Activated naive CD4-positive, alpha-beta T cell treated with anti-CD3 and anti-CD28 coated beads for 36 hours (primary cell): ENCODE results near the gene SLC2A11. TPM values are rescaled to one million over a fixed set of nuclear protein-coding genes. Genes with fewer than 3 reads are reported as not detected.
A peak's percentile ranks its signal among the peaks of the same experiment; 100 is the strongest.

Experiments
- CTCF ChIA-PET: fragments of 350-600 bp; sonication (Branson Sonifier 250); formaldehyde crosslinking; loops from one replicate; lab custom pipeline; 2021; ENCODE audit warnings: antibody characterized with exemption; lab: Charles Lee
- DNase-seq: peaks from one replicate; pipeline ENCODE4 v3.0.0-alpha.2; 2020
- H3K27ac Mint-ChIP-seq: one replicate; pipeline ENCODE4 v1.8.0; 2021; ENCODE audit warnings: mild to moderate bottlenecking, mixed read lengths
- H3K27me3 Mint-ChIP-seq: one replicate; pipeline ENCODE4 v1.8.0; 2021; ENCODE audit warnings: low read depth, mixed read lengths
- H3K36me3 Mint-ChIP-seq: one replicate; pipeline ENCODE4 v1.8.0; 2021; ENCODE audit warnings: low read depth, mixed read lengths
- H3K4me1 Mint-ChIP-seq: one replicate; pipeline ENCODE4 v1.8.0; 2021; ENCODE audit warnings: low read depth, mixed read lengths
- H3K4me3 Mint-ChIP-seq: one replicate; pipeline ENCODE4 v1.8.0; 2021; ENCODE audit warnings: mild to moderate bottlenecking, moderate library complexity, mixed read lengths
- H3K9me3 Mint-ChIP-seq: one replicate; pipeline ENCODE4 v1.8.0; 2021; ENCODE audit warnings: mixed read lengths
- intact Hi-C: fragments of 100-400 bp; cut with micrococcal nuclease; formaldehyde crosslinking; loops from one replicate; pipeline ENCODE4 v1.15.1; 2023
- total RNA-seq, 2 experiments: library from RNA; stranded (reverse); gene quantifications; one replicate each; pipeline ENCODE4 v1.2.3, GENCODE V29; 2021

The SLC2A11 gene, protein sequence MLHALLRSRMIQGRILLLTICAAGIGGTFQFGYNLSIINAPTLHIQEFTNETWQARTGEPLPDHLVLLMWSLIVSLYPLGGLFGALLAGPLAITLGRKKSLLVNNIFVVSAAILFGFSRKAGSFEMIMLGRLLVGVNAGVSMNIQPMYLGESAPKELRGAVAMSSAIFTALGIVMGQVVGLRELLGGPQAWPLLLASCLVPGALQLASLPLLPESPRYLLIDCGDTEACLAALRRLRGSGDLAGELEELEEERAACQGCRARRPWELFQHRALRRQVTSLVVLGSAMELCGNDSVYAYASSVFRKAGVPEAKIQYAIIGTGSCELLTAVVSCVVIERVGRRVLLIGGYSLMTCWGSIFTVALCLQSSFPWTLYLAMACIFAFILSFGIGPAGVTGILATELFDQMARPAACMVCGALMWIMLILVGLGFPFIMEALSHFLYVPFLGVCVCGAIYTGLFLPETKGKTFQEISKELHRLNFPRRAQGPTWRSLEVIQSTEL
- total RNA-seq: 1 to 10 TPM; 6.1 to 7.5 TPM

DNA sequence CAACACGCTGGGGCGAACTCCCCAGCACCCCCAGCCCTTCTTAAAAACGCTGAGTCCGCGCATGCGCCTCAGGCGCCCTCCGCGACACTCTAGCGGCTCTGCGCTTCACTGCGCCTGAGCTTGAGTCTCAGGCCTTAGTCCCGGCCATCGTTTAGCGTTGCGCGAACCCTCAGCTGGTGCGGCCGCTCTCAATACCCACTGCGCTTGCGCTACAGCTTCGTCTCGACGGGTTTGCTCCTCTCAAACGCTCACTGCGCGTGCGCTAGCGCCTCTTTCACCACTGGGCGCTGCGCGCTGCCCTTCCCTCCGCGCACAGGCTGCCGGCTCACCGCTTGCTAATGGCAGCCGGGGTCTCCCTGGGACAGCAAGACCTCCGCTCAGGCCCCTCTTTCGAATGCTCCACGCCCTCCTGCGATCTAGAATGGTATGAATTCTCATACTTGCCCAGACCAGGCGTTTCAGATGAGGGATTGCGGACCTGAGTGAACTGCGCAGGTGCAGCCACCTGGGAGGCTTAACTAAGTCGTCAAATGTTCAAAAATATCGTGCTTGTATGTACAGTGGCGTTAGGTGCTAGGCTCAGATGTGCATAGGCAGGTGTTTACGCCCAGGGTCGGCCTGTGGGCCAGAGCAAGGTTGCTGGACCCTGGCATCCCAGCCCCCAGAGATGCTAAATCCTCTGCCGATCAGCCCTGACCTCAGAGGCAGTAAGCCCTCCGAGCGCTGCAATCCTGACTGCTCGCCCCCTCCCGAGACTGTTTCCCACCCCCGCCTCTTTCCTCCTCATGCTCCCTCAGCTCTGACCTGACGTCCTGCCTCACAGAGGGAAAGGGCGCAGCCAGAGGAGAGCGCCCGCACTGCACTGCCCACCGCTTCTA, at the start of gene SLC2A11:
Gene SLC2A11 (plus strand): TSS at position 270 of the 878 bp plus-strand sequence. CDS start 125 bp downstream, at position 395.
- Mint-ChIP-seq H3K27ac (peak within 1 kb of the TSS; percentile 65), H3K4me1 (peaks cover 15% of the 10 kb centered on the region), H3K27me3 (no peaks in the 10 kb centered on the region), H3K4me3 (peak within 1 kb of the TSS; percentile 92), H3K9me3 (no peaks in the 10 kb centered on the region), H3K36me3 (no peaks in the 10 kb centered on the region)
- CTCF ChIA-PET: interaction anchor here (0.6 to 4.3 kb wide), 7 partner anchors 8 to 316 kb away, joined by 3 to 31 read pairs (median 4); partner anchors contain the start of gene MIF
- intact Hi-C loops: loop anchor here (5.0 to 10.0 kb wide), 3 partner anchors 34 to 453 kb away; partner anchors contain the start of gene MIF
- DNase-seq: peak; percentile 95

DNA sequence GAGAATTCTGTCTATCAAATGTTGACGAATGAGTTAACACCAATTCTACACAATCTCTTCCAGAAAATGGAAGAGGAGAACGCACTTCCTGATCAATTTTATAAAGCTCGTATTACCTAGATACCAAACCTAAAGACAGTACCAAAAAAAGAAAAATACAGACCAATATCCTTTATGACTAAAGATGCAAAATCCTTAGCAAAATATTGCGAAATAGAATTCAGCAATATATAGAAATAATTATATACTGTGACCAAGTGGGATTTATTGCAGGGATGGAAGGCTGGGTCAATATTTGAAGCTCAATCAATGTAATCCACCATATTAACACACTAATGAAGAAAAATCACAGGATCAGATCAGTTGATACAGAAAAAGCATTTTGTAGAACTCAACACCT, 45.3 kb upstream of the SLC2A11 start:
- H3K27ac Mint-ChIP-seq: no peak overlapping the region
- peaks cover 1% of the 10 kb centered on the region for H3K4me1 Mint-ChIP-seq
- DNase-seq: no peak
- CTCF ChIA-PET: interaction anchor here (0.5 kb wide), 1 partner anchor 17 kb away, joined by 5 read pairs; no protein-coding TSS in a partner anchor
- no peak overlapping the region for H3K4me3 Mint-ChIP-seq
- no peaks in the 10 kb centered on the region for H3K27me3 Mint-ChIP-seq
- intact Hi-C loops: no loop called here
- no peaks in the 10 kb centered on the region for H3K9me3 Mint-ChIP-seq
- H3K36me3 Mint-ChIP-seq: peaks cover 21% of the 10 kb centered on the region

DNA sequence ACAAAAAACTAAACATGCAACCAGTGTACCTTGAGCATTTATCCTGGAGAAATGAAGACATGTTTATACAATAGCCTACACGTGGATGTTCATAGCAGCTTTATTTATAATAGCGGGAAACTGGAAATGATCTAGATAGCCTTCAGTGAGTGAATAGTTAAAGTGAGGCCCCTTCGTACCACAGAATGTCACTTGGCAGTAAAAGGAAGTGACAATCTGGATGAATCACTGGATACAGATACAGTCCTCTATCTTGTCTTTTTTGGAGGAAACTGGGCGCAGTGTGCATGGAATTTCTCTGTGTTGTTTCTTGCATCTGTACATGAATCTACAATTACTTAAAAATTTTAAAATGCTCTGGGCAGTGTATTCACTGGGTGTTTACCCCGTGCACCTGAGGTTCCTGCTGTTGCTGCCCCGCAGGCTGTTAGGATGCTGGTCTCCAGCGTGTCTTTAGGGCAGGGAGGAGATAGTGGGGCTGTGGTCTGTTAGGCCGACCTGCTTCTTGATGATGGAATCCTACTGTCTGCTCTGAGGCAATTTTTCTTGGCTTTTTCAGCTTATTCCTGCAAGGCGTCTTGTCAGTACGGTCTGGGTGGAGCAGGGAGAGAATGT, 42.0 kb upstream of the SLC2A11 start:
- intact Hi-C loops: no loop called here
- Mint-ChIP-seq H3K27ac (no peak overlapping the region), H3K4me3 (no peak overlapping the region), H3K4me1 (peaks cover 1% of the 10 kb centered on the region), H3K9me3 (no peaks in the 10 kb centered on the region), H3K36me3 (peaks cover 28% of the 10 kb centered on the region), H3K27me3 (no peaks in the 10 kb centered on the region)
- DNase-seq: no peak
- CTCF ChIA-PET: no interaction called here

DNA sequence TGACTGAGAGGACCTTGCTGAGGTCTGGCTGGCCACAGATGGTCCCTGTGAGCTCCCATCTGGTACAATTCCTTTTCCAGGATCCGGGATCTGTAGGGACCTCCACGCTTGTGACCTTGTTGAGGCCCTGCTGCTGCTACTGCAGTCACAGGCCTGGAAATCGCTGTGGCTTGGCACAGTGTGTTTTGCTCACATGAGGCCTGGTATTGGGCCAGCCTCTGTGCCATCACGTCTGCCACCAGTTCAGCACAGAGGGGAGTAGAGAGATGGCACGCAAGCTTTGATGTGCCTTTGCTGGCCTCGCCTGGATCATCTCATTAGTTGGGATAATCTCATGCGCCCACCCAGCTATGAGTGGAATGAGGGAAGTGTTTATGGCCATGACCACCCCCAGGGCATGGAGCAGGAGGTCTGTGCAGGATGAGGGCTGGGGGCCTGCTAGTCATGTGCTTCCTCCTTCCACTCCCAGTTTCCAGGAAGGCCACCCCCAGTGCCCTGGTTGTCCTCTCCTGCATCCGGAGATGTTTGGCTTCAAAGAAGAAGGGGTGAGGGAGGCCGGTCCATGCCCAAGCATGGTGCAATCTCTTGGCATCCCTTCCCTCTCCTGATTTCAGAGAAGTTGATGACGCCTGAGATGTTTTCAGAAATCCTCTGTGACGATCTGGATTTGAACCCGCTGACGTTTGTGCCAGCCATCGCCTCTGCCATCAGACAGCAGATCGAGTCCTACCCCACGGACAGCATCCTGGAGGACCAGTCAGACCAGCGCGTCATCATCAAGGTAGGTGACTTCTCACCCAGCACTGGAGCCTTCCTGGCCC, 41.3 kb upstream of the SLC2A11 start:
- Mint-ChIP-seq H3K4me3 (no peak overlapping the region), H3K27ac (no peak overlapping the region), H3K9me3 (no peaks in the 10 kb centered on the region), H3K36me3 (peaks cover 30% of the 10 kb centered on the region), H3K4me1 (peaks cover 1% of the 10 kb centered on the region), H3K27me3 (no peaks in the 10 kb centered on the region)
- no peak for DNase-seq
- CTCF ChIA-PET: no interaction called here
- intact Hi-C loops: no loop called here

DNA sequence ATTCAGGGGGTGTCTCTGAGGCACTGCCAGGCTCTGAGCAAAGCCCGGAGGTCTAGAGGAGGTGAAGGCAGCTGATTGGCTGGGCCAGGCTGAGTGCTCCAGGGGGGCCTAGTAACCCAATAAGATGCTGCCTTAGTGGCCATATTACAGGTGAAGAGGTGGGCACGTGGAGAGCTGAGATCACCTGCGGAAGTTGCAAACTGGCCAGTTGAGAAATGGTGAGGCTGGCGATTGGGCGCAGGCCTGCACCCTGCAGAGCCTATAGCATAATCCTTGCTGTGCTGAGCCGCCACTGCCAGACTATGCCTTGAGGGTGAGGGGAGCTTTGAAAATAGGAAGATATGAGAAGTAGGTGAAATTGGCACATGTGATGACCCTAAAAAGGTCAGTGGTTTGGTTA, 40.5 kb upstream of the SLC2A11 start:
- Mint-ChIP-seq H3K4me3 (no peak overlapping the region), H3K4me1 (peaks cover 1% of the 10 kb centered on the region), H3K27ac (no peak overlapping the region), H3K9me3 (no peaks in the 10 kb centered on the region), H3K36me3 (peaks cover 27% of the 10 kb centered on the region), H3K27me3 (no peaks in the 10 kb centered on the region)
- DNase-seq: no peak
- intact Hi-C loops: no loop called here
- CTCF ChIA-PET: no interaction called here

DNA sequence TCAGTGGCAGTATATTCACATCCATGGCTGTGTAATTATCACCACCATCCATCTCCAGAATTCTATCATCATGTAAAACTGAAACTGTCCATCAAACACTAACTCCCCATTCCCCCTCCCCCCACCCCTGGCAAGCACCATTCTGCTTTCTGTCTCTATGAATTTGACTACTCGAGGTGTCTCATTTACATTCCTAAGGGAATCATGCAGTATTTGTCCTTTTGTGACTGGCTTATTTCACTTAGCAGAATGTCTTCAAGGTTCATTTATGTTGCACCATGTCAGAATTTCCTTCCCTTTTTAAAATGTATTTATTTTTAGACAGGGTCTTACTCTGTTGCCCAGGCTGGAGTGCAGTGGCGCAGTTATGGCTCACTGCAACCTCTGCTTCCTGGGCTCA, 39.1 kb upstream of the SLC2A11 start:
- CTCF ChIA-PET: no interaction called here
- no peaks in the 10 kb centered on the region for H3K27me3 Mint-ChIP-seq
- DNase-seq: no peak
- peaks cover 34% of the 10 kb centered on the region for H3K36me3 Mint-ChIP-seq
- no peak overlapping the region for H3K4me3 Mint-ChIP-seq
- intact Hi-C loops: no loop called here
- peaks cover 1% of the 10 kb centered on the region for H3K4me1 Mint-ChIP-seq
- H3K27ac Mint-ChIP-seq: no peak overlapping the region
- no peaks in the 10 kb centered on the region for H3K9me3 Mint-ChIP-seq

DNA sequence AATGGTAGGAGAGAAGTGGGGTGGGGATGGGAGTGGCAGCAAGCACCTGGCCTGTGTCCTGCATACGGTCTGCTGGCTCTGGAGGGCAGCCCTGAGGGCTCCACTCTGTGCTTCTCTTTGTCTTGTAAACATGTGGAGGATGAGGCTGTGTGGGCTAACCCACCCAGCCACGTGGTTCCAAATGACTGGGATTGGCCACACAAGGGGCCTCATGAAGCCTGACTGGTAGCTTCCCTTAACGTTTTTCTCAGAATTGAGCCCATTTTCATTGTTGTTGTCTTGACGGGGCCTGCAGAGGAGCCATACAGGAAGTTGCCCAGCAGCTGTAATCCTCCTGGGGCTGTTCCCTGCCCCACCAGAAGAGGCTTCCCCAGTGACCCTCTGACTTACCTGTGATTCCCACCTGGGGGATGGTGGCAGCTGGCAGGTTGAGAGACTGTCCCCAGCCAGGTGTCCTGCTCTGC, 36.9 kb upstream of the SLC2A11 start:
- H3K36me3 Mint-ChIP-seq: peaks cover 40% of the 10 kb centered on the region
- H3K4me3 Mint-ChIP-seq: no peak overlapping the region
- H3K4me1 Mint-ChIP-seq: peaks cover 2% of the 10 kb centered on the region
- intact Hi-C loops: no loop called here
- H3K27me3 Mint-ChIP-seq: no peaks in the 10 kb centered on the region
- no peak overlapping the region for H3K27ac Mint-ChIP-seq
- no peaks in the 10 kb centered on the region for H3K9me3 Mint-ChIP-seq
- DNase-seq: no peak
- CTCF ChIA-PET: interaction anchor here (0.6 to 1.4 kb wide), 2 partner anchors 29 to 88 kb away, joined by 4 to 6 read pairs; no protein-coding TSS in a partner anchor

DNA sequence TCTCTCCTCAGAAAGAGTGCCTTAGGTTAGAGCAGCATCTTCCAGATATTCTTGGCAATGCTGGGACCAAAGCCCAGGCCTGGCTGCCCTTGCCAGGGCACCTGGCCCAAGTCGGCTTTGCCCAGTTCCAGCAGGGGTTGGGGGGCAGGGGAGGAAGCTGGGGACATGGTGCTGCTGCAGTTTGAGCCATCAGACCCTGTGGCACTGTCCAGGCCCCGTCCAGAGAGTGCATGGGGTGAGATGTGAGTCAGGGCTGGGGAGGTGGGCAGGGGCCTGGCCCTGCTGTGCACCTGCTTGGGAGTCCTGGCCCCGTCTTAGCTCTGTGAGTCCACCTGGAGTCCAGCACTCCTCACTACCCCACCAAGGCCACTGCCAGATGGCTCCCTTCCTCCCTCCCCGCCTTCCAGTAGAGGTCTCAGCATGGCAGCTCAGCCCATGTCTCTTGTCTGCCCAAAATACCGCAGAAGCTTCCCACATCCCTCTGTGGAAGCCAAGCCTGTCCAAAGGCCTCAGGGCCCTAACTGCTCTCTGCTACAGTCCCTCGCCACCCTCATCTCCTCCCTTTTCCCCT, 35.5 kb upstream of the SLC2A11 start:
- Mint-ChIP-seq H3K27me3 (no peaks in the 10 kb centered on the region), H3K4me3 (no peak overlapping the region), H3K4me1 (peaks cover 5% of the 10 kb centered on the region), H3K9me3 (no peaks in the 10 kb centered on the region), H3K27ac (peak overlapping the region; percentile 8), H3K36me3 (peaks cover 39% of the 10 kb centered on the region)
- CTCF ChIA-PET: no interaction called here
- no peak for DNase-seq
- intact Hi-C loops: no loop called here

DNA sequence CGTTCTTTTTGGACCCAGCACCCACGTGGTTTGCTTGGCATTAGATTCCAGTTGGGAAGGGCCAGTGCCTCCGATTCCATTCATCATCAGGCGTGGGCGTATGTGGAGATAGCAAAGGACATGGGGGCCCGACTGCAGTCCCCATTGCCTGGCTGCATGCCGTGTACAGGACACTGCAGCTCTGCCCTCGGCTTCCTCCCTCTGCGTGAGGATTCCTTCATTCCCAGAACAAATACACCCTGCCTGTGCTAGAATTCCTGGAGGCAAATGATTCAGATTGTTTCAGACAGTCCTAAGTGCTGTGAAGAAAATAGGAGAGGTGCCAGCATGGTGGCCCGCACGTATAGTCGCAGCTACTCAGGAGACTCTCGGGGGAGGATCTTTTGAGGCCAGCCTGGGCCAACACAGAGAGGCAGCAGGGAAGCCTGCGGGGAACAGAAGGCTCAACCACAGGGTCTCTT, 34.3 kb upstream of the SLC2A11 start:
- H3K27me3 Mint-ChIP-seq: no peaks in the 10 kb centered on the region

DNA sequence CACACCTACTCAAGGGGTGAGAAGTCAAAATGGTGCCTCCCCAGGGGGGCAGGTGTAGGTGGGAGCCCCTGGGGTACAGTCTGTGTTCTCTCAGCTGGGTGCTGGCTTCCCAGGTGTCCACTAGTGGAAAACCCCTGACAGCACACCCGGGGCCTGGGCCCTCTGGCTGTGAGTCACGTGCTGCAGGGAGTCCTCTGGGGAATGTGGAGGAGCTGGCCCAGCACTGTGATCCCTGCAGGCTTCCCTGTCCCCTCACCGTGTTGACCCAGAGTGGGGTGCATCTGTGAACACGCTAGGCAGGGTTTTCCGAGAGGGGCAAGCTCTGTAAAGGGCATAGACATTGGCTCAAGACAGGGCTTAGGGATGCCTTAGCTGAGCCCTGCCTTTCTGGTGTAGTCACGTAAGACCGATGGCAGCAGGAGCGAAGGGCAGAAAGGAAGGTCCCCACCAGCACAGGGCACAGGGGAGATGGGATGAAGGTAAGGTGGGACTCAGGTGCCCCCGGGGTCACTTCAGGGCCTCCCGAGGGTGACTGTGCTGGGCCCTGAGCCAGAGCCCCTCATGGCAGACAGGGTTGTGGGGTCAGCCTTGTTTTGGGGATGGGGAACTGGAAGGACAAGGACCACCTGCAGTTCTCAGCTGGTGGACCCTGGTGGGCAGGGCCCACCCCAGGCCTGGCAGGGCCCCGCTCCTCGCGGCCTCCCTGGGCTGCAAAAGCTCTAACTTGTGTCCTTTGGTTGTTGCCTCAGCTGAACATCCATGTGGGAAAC, 33.0 kb upstream of the SLC2A11 start:
- peaks cover 35% of the 10 kb centered on the region for H3K36me3 Mint-ChIP-seq
- intact Hi-C loops: no loop called here

More for the DNA sequence above, 34.3 kb upstream of the SLC2A11 start:
- Mint-ChIP-seq H3K27ac (peak overlapping the region; percentile 42), H3K4me3 (no peak overlapping the region), H3K4me1 (peaks cover 4% of the 10 kb centered on the region), H3K9me3 (no peaks in the 10 kb centered on the region), H3K36me3 (peaks cover 37% of the 10 kb centered on the region)
- no peak for DNase-seq
- intact Hi-C loops: no loop called here
- CTCF ChIA-PET: no interaction called here

More for the DNA sequence above, 33.0 kb upstream of the SLC2A11 start:
- no peak for DNase-seq
- no peaks in the 10 kb centered on the region for H3K27me3 Mint-ChIP-seq
- H3K4me1 Mint-ChIP-seq: peaks cover 4% of the 10 kb centered on the region
- H3K9me3 Mint-ChIP-seq: no peaks in the 10 kb centered on the region
- CTCF ChIA-PET: interaction anchor here (1.3 kb wide), 1 partner anchor 25 kb away, joined by 3 read pairs; no protein-coding TSS in a partner anchor
- H3K4me3 Mint-ChIP-seq: no peak overlapping the region
- H3K27ac Mint-ChIP-seq: peak overlapping the region; percentile 13
